Measurements from ENCODE around the gene FCN2.

- TF ChIP-seq CTCF (IDR thresholded peaks at IDR 0.05) (no peak), ZFX (IDR thresholded peaks at IDR 0.05; ENCODE audit: borderline replicate concordance) (no peak)
These were observed 15.6 kb downstream of the FCN2 start for GRCh38 chr9:134895908-134896833.
